Measurements from ENCODE around the gene IGFBP6.
"Not testable (repeated sequence)": the region's sequence is repeated elsewhere in the genome, so short reads cannot be mapped to it uniquely, and the experiment has no call there.

The IGFBP6 gene

DNA sequence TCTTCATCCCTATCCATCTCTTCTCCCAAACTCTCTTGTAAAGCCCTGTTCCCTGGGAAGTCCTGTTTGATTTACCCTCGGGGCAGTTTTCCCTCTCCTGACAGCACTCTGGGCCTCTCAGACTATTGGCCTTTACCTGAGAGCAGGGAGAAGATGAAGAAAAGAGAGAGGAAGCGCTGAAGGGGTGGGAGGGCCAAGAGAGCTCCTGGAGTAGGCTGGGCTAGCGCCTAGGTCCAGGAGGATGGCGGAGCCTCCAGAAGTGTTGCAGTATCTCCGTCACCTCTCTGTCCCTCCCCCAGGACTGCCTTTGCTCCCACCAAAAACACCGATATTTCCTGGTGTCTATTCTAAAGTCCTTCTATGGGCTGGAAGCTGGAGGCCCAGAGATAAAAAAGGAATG lies 5.7 kb upstream of the IGFBP6 start:
- Mint-ChIP-seq H3K4me3 (no peak overlapping the region), H3K4me1 (peaks cover 4% of the 10 kb centered on the region), H3K27ac (no peak overlapping the region), H3K27me3 (peaks cover 55% of the 10 kb centered on the region), H3K36me3 (no peaks in the 10 kb centered on the region), H3K9me3 (no peaks in the 10 kb centered on the region)
- DNase-seq, result no peak
- CTCF ChIA-PET, result interaction anchor here (1.6 kb wide), 1 partner anchor 12 kb away, joined by 5 read pairs; the partner anchor contains the start of gene SOAT2

DNA sequence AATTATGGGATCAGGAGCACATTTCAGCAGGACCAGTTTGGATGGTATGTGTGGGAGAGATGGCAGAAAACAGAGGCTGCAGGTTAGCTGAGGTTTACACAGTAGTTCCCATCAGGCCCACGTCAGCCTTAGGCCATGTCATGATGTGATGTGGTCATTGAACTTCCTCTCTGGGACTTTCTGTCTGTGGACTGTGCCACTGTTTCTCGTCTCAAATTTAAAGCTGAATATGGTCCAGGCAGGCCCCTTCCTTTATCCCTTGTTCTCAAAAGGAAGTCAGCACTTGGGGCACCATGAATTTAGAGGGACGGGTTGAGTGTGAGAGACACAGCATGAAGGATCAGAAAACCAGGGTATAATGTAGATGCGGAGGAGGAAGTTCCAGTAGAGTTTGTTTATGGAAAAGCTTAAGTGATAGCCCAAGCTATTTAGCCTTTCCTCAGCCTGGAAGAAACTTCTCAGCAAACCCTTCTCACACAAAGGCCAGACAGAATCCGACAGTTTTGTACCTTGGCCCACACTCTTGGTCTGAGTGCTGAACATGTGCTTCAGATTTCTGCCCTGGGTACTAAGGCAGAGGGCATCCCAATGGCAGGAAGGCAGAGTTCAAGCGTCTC lies 3.6 kb upstream of the IGFBP6 start:
- Mint-ChIP-seq H3K27me3 (peaks cover 70% of the 10 kb centered on the region), H3K9me3 (no peaks in the 10 kb centered on the region), H3K27ac (no peak overlapping the region), H3K36me3 (no peaks in the 10 kb centered on the region), H3K4me3 (no peak overlapping the region), H3K4me1 (peaks cover 23% of the 10 kb centered on the region)
- DNase-seq, result no peak
- CTCF ChIA-PET, result interaction anchor here (0.7 to 3.0 kb wide), 5 partner anchors 8 to 32 kb away, joined by 3 to 13 read pairs (median 4); partner anchors contain the start of gene SOAT2

DNA sequence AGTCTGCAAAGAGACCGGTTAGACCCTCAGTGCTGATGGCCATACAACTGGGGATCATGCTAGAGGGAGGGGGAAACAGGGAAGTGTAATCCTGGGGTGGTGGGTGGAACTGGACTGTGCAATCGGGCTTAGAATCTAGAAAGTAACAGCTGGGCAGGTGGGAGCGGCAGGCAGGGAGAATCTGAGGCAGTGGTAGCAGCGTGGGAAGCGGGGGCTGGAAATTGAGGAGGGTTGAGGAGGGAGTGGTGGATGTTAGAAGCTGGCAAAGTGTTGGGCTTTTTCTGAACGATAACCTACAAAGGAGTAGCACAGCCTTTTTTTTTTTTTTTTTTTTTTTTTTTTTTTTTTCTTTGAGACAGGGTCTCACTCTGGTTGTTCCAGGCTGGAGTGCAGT lies 3.1 kb upstream of the IGFBP6 start:
- CTCF ChIA-PET, result interaction anchor here (1.0 to 3.0 kb wide), 3 partner anchors 9 to 28 kb away, joined by 3 to 13 read pairs (median 4); partner anchors contain the start of gene SOAT2
- Mint-ChIP-seq H3K9me3 (no peaks in the 10 kb centered on the region), H3K4me1 (peaks cover 28% of the 10 kb centered on the region), H3K4me3 (no peak overlapping the region), H3K27me3 (peaks cover 72% of the 10 kb centered on the region), H3K27ac (no peak overlapping the region), H3K36me3 (no peaks in the 10 kb centered on the region)
- DNase-seq, result no peak

DNA sequence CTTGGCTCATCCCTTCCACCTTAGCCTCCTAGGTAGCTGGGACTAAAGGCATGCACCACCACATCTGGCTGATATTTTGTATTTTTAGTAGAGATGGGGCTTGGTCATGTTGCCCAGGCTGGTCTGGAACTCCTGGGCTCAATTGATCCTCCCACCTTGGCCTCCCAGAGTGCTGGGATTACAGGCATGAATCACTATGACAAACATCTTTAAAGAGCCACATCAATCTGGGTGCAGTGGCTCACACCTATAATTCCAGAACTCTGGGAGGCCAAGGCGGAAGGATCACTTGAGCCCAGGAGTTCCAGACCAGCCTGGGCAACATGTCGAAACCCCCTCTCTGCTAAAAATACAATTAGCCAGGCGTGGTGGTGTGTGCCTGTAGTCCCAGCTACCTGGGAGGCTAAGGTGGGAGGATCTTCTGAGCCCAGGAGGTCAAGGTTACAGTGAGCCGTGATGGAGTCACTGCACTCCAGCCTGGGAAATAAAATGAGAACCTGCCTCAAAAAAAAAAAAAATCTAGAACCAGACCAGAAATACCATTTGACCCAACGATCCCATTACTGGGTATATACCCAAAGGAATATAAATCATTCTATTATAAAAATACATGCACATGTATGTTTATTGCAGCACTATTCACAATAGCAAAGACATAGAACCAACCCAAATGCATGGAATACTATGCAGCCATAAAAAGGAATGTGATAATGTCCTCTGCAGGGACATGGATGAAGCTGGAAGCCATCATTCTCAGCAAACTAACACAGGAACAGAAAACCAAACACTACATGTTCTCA lies 2.5 kb upstream of the IGFBP6 start:
- not testable (repeated sequence) for DNase-seq, H3K4me3 Mint-ChIP-seq, H3K27ac Mint-ChIP-seq, H3K9me3 Mint-ChIP-seq, H3K36me3 Mint-ChIP-seq
- Mint-ChIP-seq H3K4me1 (peaks cover 29% of the 10 kb centered on the region), H3K27me3 (peaks cover 72% of the 10 kb centered on the region)
- CTCF ChIA-PET, result interaction anchor here (3.0 to 9.1 kb wide), 2 partner anchors 26 to 29 kb away, joined by 13 to 250 read pairs; no protein-coding TSS in a partner anchor

DNA sequence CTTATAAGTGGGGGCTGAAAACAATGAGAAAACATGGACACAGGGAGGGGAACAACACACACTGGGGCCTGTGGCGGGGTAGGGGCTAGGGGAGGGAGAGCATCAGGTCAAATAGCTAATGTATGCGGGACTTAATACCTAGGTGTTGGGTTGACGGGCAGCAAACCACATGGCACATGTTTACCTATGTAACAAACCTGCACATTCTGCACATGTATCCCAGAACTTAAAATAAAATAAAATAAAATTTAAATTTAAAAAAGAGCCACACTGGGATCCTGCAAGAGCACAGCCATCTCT lies 1.9 kb upstream of the IGFBP6 start:
- H3K27ac Mint-ChIP-seq, H3K36me3 Mint-ChIP-seq, H3K4me3 Mint-ChIP-seq, DNase-seq, H3K9me3 Mint-ChIP-seq: not testable (repeated sequence)
- CTCF ChIA-PET, result interaction anchor here (9.1 kb wide), 1 partner anchor 27 kb away, joined by 250 read pairs; no protein-coding TSS in a partner anchor
- Mint-ChIP-seq H3K27me3 (peaks cover 68% of the 10 kb centered on the region), H3K4me1 (peaks cover 32% of the 10 kb centered on the region)

DNA sequence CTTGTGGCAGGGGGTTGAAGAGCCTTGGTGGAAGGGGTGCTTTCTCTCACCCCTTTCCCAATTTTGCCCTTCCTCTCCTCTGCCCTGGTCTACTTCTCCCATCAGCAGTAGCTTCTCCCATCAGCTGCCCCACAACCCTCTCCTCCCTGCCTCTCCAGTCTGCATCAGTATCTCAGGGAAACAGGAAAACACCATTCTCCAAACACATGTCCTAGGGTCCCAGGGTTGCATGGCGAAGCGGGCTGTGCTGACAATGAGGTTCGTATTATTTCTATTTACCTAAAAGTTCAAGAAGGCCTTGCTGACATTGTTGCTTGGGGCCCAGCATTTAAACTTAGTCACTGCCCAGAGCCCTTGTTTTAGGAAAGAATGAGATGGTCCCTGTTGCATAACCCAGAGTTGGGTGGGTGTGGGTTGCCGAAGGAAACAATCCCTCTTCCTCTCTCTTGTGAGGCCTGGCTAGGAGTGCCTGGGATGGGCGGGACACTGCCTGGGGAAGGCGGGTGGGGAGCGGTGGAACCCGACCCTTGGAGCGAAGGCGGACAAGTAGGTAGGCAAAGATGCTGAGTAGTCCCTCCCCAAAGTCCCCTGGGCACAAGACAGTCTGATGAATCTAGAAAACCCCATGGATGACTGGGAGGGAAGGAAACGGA lies 1.3 kb upstream of the IGFBP6 start:
- H3K27ac Mint-ChIP-seq, result no peak overlapping the region
- H3K36me3 Mint-ChIP-seq, result no peaks in the 10 kb centered on the region
- CTCF ChIA-PET, result interaction anchor here (9.1 kb wide), 1 partner anchor 28 kb away, joined by 250 read pairs; no protein-coding TSS in a partner anchor
- H3K4me1 Mint-ChIP-seq, result peaks cover 33% of the 10 kb centered on the region
- no peaks in the 10 kb centered on the region for H3K9me3 Mint-ChIP-seq
- no peak overlapping the region for H3K4me3 Mint-ChIP-seq
- no peak for DNase-seq
- H3K27me3 Mint-ChIP-seq, result peaks cover 72% of the 10 kb centered on the region

DNA sequence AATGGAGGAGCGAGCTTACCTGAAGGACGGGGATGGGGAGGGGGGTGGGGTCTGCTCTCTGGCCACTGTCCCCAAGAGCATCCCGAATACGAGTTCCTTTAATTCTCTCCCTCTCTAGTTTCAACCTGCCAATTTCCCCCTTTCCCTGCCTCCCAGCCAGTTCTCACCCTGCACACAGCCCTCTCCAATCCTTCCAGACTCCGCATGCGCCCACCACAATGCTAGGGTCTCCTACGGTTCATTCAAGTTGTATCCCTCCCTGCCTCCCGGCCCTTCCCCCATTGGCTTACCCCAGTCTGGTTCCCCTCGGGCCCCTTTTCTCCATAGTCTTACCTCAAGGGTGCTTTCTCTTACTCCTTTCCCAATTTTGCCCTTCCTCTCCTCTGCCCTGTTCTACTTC lies 708 bp upstream of the IGFBP6 start:
- H3K9me3 Mint-ChIP-seq, result no peaks in the 10 kb centered on the region
- H3K4me3 Mint-ChIP-seq, result peak overlapping the region; percentile 60
- DNase-seq, result no peak
- H3K27ac Mint-ChIP-seq, result no peak overlapping the region
- peaks cover 35% of the 10 kb centered on the region for H3K4me1 Mint-ChIP-seq
- CTCF ChIA-PET, result interaction anchor here (3.0 to 9.1 kb wide), 2 partner anchors 17 to 28 kb away, joined by 18 to 250 read pairs; partner anchors contain the start of gene SPRYD3
- H3K36me3 Mint-ChIP-seq, result no peaks in the 10 kb centered on the region
- peaks cover 67% of the 10 kb centered on the region for H3K27me3 Mint-ChIP-seq

DNA sequence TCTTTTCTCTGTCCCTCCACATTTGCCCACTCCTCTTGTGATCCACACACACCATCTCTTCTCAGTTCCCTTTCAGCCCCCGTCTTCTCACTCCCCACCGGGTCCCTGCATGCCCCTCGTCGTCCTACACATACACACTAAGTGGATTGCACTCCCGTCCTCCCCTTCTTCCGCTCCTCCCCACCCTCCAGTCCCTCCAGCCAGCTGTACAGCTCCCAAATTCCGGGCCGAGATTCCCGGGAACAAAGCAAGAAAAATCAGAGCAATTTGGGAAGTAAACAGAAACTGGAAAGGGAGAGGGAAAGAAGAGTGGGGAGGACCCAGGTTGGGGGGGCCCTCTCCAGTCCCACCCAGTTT lies 282 bp upstream of the IGFBP6 start:
- Mint-ChIP-seq H3K36me3 (no peaks in the 10 kb centered on the region), H3K27ac (no peak overlapping the region), H3K27me3 (peaks cover 65% of the 10 kb centered on the region), H3K4me3 (peak overlapping the region; percentile 60), H3K4me1 (peaks cover 39% of the 10 kb centered on the region), H3K9me3 (no peaks in the 10 kb centered on the region)
- CTCF ChIA-PET, result interaction anchor here (1.5 to 9.1 kb wide), 3 partner anchors 17 to 29 kb away, joined by 3 to 250 read pairs (median 18); partner anchors contain the start of gene SPRYD3
- no peak for DNase-seq

DNA sequence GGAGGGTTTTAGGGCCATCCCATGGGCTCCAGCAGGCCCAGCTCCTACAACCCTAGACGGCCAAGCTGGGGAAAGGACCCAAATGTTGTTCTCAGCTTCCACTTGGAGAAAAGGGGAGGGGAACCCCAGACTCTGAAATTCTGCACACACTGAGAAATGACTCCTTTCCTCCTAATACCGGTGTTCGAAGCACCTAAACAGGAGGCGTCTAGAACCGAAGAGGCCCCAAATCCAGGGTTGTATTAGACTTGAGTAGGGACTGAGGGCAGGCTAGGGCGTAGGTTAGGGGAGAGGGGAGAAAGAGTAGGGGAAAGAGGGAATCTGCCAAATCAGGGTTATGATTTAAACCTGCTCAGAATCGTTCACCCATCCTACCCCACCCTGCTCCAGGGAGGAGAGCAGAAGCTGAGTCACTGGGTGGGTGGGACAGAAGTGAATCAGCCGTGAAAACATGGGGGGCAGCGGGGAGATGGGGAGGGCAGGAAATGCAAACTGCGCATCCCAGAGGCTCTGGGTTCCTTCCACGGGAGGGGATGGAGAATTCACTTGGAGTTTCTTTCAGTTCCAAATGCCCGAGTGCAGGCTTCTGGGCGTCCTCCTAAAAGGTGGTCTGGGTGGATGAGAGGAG lies 1.0 kb downstream of the IGFBP6 start:
- no peaks in the 10 kb centered on the region for H3K9me3 Mint-ChIP-seq
- CTCF ChIA-PET, result interaction anchor here (0.7 to 9.1 kb wide), 13 partner anchors 9 to 213 kb away, joined by 3 to 250 read pairs (median 3); partner anchors contain the start of genes PFDN5 and SPRYD3

DNA sequence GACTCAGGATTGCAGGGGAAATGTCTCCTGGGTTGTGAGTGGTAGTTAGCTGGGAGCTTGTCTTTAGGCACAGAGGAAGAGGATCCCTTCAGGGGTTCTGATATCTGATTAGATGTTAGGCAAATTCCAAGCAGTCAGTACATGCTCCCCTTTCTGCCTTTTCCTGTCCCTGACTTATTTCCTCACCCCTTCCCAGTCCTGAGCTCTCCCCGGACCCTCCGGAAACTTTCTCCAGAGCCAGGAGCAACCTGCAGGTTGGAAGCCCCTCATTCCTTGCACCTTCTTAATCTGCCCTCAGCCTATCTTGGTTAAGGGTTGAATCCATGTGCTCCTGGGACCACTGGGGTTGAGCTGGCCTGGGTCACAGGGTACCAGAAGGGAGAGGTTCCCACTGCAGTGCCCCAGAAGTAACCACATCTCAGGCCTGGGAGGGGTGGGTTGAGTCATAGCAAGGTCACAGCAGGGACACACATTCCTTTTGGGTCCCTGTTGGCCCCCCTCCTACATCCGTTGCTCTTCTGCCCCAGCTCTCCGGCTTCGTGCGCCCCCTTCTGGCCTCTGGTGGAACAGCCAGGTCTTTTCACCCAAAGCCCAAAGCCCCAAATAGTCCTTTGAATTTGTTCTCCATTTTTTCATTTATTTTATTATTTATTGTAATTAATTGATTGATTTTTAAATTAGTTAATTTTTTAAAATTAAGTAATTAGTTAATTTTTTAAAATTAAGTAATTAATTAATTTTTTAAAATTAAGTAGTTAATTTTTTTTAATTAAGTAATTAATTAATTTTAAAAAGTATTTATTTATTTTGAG lies 1.8 kb downstream of the IGFBP6 start:
- Mint-ChIP-seq H3K4me3 (peak overlapping the region; percentile 30), H3K27me3 (peaks cover 50% of the 10 kb centered on the region), H3K4me1 (peaks cover 57% of the 10 kb centered on the region), H3K36me3 (no peaks in the 10 kb centered on the region), H3K27ac (peak overlapping the region; percentile 34), H3K9me3 (no peaks in the 10 kb centered on the region)
- peak; percentile 92 for DNase-seq
- CTCF ChIA-PET, result interaction anchor here (0.7 to 9.1 kb wide), 13 partner anchors 10 to 214 kb away, joined by 3 to 250 read pairs (median 4); partner anchors contain the start of genes PFDN5 and SPRYD3

More for the DNA sequence above, 1.0 kb downstream of the IGFBP6 start:
- Mint-ChIP-seq H3K4me3 (peak overlapping the region; percentile 71), H3K36me3 (no peaks in the 10 kb centered on the region), H3K27me3 (peaks cover 56% of the 10 kb centered on the region), H3K27ac (no peak overlapping the region), H3K4me1 (peaks cover 52% of the 10 kb centered on the region)
- DNase-seq, result no peak

DNA sequence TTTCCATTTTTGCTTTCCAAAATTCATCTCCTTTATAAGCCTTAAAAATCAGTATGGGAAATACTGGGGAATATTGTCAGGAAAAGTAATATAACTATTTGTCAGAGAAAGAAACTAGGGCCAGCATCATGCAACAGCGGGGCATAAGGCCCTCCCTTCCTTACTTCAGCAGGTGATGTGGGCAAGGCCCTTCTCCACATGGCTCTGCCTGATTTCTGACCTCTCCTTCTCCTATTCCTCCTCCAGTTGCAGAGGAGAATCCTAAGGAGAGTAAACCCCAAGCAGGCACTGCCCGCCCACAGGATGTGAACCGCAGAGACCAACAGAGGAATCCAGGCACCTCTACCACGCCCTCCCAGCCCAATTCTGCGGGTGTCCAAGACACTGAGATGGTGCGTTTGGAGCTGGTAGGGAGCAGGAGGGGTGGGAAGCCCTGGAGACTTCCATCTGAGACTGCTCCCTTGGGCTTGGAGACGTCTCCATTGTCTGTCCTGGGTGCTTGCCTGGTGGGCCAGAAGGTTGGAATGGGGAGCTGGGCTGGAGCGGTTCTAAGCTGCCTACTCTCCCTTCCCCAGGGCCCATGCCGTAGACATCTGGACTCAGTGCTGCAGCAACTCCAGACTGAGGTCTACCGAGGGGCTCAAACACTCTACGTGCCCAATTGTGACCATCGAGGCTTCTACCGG lies 3.1 kb downstream of the IGFBP6 start:
- no peak for DNase-seq
- CTCF ChIA-PET, result interaction anchor here (0.9 to 9.1 kb wide), 4 partner anchors 17 to 62 kb away, joined by 3 to 250 read pairs (median 11); no protein-coding TSS in a partner anchor
- H3K4me3 Mint-ChIP-seq, result no peak overlapping the region

DNA sequence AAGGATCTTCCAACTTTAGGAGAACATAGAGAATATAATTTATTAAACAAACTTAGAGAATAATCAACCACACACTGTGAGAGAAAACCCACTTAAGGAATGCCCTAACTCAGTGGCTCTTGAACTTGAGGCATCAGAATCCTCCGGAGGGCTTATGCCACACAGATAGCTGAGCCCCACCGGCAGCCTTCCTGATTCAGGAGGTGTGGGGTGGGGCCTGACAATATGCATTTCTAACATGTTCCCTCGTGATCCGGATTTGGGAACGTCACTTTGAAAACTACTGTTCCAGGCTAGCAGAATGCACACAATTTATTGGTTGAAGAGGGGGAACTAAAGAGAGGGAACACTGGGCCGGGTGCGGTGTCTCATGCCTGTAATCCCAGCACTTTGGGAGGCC lies 3.8 kb downstream of the IGFBP6 start:
- no peak for DNase-seq
- no peaks in the 10 kb centered on the region for H3K9me3 Mint-ChIP-seq
- peaks cover 66% of the 10 kb centered on the region for H3K4me1 Mint-ChIP-seq
- H3K27me3 Mint-ChIP-seq, result peaks cover 38% of the 10 kb centered on the region
- no peak overlapping the region for H3K4me3 Mint-ChIP-seq
- no peaks in the 10 kb centered on the region for H3K36me3 Mint-ChIP-seq
- no peak overlapping the region for H3K27ac Mint-ChIP-seq
- CTCF ChIA-PET, result interaction anchor here (0.9 to 9.1 kb wide), 3 partner anchors 33 to 47 kb away, joined by 3 to 250 read pairs (median 6); no protein-coding TSS in a partner anchor

More for the DNA sequence above, 3.1 kb downstream of the IGFBP6 start:
- peaks cover 44% of the 10 kb centered on the region for H3K27me3 Mint-ChIP-seq
- no peaks in the 10 kb centered on the region for H3K36me3 Mint-ChIP-seq
- no peaks in the 10 kb centered on the region for H3K9me3 Mint-ChIP-seq
- H3K27ac Mint-ChIP-seq, result no peak overlapping the region
- peaks cover 66% of the 10 kb centered on the region for H3K4me1 Mint-ChIP-seq

All from activated naive CD4-positive, alpha-beta T cell treated with anti-CD3 and anti-CD28 coated beads, Interleukin-2, amount 10 ng/mL, durations not matched to agents 7 days and 5 days (primary cell).